Measurements from ENCODE around the gene FNBP1. TPM values are rescaled to one million over a fixed set of nuclear protein-coding genes. Genes with fewer than 3 reads are reported as not detected.

Gene FNBP1
- total and polyA plus RNA-seq, 2 of the 13 experiments (the other 11 are each of a cell fraction or from before 2014, with no cell fraction given), result 5.4 to 19.5 TPM

GRCh38 chr9:130069048-130069447, 26.1 kb upstream of the FNBP1 start (continued):
- TF ChIP-seq HOXA9 (CRISPR knock-in tag; IDR thresholded peaks at IDR 0.05; ENCODE audit: borderline replicate concordance) (no peak), MED1 (CRISPR knock-in tag; IDR thresholded peaks at IDR 0.05) (no peak), RORA (CRISPR knock-in tag; IDR thresholded peaks at IDR 0.05) (no peak), ZFP37 (CRISPR knock-in tag; IDR thresholded peaks at IDR 0.05; ENCODE audit: borderline replicate concordance) (no peak), ZNF678 (CRISPR knock-in tag; IDR thresholded peaks at IDR 0.05) (no peak), FOSL1 (CRISPR knock-in tag; IDR thresholded peaks at IDR 0.05; ENCODE audit: borderline replicate concordance) (no peak), ZNF687 (CRISPR knock-in tag; IDR thresholded peaks at IDR 0.05) (no peak)

- no peak for ATAC-seq
- Histone ChIP-seq H3K4me2 (ENCODE audit: low read depth, low read length) (no peak overlapping the region), H3K4me1 (ENCODE audit: insufficient read depth, low read length) (peaks cover 27% of the 10 kb centered on the region), H3K79me2 (ENCODE audit: insufficient read depth, low read length) (peaks cover 53% of the 10 kb centered on the region), H3K4me3 (replicated peaks in 1 of 3; ENCODE audit: insufficient read depth in 1 of 3, low read depth in 2 of 3, low read length in 3 of 3) (no peak overlapping the region), H3K27me3 (ENCODE audit: control insufficient read depth in 1 of 2, insufficient read depth in 2 of 2, low read length in 2 of 2) (no peaks in the 10 kb centered on the region), H3K27ac (ENCODE audit: extremely low read length, insufficient read depth, low read length) (no peak overlapping the region), H3K9me3 (ENCODE audit: low read length) (no peaks in the 10 kb centered on the region), H3K36me3 (replicated peaks in 1 of 2; ENCODE audit: control insufficient read depth in 1 of 2, insufficient read depth in 2 of 2, low read length in 2 of 2) (peaks cover 0 to 1% of the 10 kb centered on the region in 2 experiments; a peak in 3 of 5 replicates), H2AFZ (ENCODE audit: low read length) (no peak overlapping the region), H4K20me1 (ENCODE audit: insufficient read depth, low read length) (no peaks in the 10 kb centered on the region), H3K9ac (ENCODE audit: insufficient read depth, low read depth, low read length) (no peak overlapping the region)
- WGBS (ENCODE audit: low lambda C conversion rate), result 91% methylated on average over 4 of the region's 4 CpGs
- TF ChIP-seq ZNF354B (CRISPR knock-in tag; IDR thresholded peaks at IDR 0.05), result no peak
- no peak for TF ChIP-seq KDM6A (CRISPR knock-in tag; IDR thresholded peaks at IDR 0.05; ENCODE audit: low read depth)
- no peak for TF ChIP-seq SOX5 (CRISPR knock-in tag; IDR thresholded peaks at IDR 0.05; ENCODE audit: borderline replicate concordance)
- no peak for TF ChIP-seq PITX1 (CRISPR knock-in tag; IDR thresholded peaks at IDR 0.05)
- no peak for TF ChIP-seq PHF20 (CRISPR knock-in tag; IDR thresholded peaks at IDR 0.05)
- TF ChIP-seq PAXIP1 (CRISPR knock-in tag; conservative IDR thresholded peaks at IDR 0.05), result no peak
- no peak for TF ChIP-seq KAT2B (IDR thresholded peaks at IDR 0.05; ENCODE audit: borderline replicate concordance, low read depth, low read length)
- no peak for DNase-seq (ENCODE audit: low spot score)
- FAIRE-seq, result no peak
- POLR2A ChIA-PET, result no interaction called here
- in situ Hi-C loops (cut with HindIII; ENCODE audit: extremely low pct_ligation_motif_present, low pct_unique_long_range_greater_than_20kb) (no loop called here), intact Hi-C loops (cut with micrococcal nuclease; ENCODE audit: unreplicated experiment) (no loop called here)
- CTCF ChIA-PET (ENCODE audit: low intra/inter-chr PET ratio, low total read pairs), result no interaction called here
- BruUV-seq (replicated peaks), result no TSS peak
Measured at GRCh38 chr9:130064621-130065020, 21.6 kb upstream of the FNBP1 start.
